SIG-M5 treated with dmso at 0.1 percent for 504 hours (cell line): ENCODE results near the gene ZMIZ1.

ENCODE experiments used
- DNase-seq: peaks from one replicate; lab custom pipeline; 2025; ENCODE audit not compliant: unreplicated experiment; lab: John Stamatoyannopoulos, UW

ZMIZ1 gene

DNA sequence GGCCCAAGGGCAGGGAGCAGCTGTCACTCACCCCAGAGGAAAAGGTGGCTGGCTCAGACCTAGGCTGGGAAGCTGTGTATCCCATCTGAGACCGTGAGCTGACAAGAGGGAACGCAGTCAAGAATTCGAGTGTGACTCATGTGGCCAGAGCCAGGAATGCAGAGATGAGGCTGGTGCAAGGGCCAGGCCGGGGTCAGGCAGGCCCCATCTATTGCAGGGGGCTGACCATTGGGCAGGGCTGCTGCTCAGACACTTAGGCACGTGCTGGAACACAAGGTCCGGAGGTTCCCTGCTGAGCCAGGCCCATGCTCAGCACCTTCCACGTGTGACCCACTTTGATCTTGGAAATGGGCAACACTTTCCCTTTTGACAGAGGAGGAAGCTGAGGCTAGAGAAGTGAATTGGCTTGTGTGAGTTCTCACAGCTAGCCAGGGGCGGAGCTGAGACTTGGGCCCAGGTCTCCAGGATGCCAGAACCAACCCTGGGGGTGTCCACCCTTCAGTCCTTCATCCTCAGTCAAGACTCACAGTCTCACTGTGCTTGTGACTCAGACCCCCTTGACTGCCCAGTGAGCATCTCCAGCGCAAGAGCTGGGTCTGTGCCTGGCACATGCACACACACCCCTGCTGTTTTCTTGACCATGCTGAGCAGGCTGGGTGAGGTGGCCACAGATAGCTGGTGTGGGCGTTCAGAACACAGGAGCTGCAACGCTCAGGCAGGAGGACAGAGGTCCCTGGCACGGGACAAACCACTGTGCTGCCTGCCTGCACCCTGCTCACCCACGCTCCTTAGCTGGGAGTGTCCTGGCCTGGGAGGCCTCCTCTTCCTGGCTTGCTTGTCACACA lies 230.9 kb downstream of the ZMIZ1 start:
- no peak for DNase-seq

GRCh38 chr10:79300711-79301110 lies 231.9 kb downstream of the ZMIZ1 start:
- no peak for DNase-seq

GRCh38 chr10:79301754-79302530 lies 233.2 kb downstream of the ZMIZ1 start:
- no peak for DNase-seq

- no peak for DNase-seq
These were observed 235.1 kb downstream of the ZMIZ1 start for GRCh38 chr10:79303631-79304478.

DNA sequence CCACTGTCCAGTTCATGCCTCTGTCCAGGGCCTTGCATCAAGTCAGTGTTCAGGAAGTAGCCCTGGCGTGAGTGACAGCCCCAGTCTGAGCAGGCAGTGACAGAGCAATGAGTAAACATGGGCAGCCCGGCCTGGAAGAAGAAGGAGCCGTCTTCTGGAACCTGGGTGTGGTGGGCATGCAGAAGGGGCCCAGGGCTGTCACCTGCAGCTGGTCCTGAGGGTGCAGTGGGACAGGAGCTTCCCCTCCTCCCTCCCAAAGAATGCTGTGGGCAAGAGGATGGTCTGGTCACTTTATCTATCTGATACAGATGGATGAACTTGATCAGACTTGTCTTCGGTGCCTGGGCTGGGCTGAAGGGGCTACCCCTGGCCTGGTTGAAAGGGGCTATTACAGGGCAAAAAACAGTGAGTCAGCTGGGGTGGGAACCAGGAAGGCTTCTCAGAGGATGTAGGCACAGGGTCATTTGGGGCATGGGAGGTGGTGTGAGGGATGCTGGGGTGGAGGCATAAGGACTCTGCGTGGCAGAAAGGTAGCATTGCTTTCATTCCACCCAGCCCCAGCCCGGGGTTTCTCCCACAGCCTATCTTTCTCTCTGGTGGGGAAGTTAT lies 235.8 kb downstream of the ZMIZ1 start:
- DNase-seq, result no peak

DNA sequence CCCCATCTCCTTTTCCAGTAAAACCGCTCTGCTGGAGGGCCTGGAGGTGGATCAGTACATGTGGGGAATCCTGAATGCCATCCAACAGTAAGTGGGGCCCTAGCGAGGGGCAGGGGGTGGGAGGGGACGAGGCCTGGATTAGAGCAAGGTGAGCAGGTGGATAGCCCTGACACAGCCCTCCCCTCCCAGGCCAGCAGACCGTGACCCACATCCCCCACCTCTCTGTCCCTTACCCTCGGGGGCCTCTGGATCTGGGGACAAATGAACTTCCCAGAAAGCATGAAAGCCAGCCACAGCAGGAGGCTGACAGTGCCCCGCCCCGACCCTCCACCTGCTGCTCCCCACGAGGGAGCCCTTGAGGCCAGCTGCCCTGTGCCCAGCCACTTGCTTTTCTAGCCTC lies 236.7 kb downstream of the ZMIZ1 start:
- DNase-seq, result no peak

DNA sequence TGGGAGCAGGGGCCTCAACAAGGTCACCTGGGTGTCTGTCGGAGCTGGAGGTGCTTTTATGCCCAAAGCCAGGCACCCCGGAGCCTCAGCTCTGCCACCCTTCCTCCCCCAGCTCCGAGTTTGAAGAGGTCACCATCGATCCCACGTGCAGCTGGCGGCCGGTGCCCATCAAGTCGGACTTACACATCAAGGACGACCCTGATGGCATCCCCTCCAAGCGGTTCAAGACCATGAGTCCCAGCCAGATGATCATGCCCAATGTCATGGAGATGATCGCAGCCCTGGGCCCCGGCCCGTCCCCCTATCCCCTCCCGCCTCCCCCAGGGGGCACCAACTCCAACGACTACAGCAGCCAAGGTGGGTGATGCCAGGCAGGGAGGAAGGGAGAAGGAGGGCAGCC lies 237.2 kb downstream of the ZMIZ1 start:
- no peak for DNase-seq

DNA sequence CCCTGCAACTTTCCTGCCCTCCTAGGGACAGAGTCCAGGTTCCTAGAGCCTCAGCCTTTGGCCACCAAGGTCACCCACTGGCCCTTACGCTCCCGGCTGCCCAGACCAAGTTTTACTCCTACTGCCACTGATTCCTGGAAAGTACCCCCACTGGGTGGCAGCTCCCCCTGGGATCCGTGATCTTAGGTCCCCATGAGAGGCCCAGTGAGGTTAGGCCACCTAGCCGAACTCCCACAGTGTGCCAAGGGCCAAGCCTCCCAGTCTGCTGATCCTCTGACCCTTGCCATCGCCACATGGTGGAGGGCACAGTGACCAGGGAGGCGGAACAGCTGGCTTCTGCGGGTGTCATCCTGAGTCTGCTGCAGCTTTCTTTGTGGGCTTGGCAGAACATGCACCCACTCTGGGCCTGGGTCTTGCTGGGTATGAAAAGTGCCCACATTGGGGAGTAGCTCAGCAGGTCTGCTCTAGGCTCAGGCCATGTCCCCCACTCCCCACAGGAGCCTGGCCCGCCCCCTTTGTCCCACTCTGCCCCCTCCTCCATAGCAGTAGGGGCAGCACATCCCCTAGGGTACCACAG lies 238.0 kb downstream of the ZMIZ1 start:
- DNase-seq, result no peak

GRCh38 chr10:79308016-79308415 lies 239.2 kb downstream of the ZMIZ1 start:
- no peak for DNase-seq

DNA sequence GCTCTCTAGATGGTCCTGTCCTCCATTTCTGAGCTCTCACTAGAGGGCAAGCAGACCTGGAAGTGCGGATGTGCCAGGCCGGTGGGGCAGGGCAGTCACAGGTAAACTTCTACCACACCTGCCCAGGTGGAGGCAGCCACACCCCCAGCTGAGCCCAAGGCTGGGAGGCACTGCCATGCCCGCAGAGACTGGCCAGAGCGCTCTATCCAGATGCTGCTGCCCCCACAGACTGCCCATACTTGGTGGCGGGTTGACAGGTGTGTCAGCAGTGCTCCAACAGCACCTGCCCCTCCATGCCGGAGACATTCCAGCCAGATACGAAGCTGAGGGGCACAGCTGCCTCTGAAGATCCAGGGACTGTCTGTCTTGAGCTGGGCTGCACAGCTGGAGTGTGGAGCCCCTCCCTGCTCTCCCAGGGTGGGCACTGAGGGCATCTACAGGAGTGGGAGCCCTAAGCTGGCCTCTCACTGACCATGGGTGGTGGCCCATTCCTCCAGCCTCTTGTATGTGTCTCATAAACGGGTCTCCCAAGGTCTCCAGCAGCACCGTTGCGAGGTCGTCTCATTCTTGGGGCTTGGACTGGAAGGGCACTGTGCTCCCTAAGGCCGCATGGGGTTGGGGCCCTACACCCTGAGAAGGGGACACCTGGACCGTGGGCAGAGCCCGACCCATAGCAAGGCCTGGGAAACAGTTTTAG lies 240.4 kb downstream of the ZMIZ1 start:
- no peak for DNase-seq

DNA sequence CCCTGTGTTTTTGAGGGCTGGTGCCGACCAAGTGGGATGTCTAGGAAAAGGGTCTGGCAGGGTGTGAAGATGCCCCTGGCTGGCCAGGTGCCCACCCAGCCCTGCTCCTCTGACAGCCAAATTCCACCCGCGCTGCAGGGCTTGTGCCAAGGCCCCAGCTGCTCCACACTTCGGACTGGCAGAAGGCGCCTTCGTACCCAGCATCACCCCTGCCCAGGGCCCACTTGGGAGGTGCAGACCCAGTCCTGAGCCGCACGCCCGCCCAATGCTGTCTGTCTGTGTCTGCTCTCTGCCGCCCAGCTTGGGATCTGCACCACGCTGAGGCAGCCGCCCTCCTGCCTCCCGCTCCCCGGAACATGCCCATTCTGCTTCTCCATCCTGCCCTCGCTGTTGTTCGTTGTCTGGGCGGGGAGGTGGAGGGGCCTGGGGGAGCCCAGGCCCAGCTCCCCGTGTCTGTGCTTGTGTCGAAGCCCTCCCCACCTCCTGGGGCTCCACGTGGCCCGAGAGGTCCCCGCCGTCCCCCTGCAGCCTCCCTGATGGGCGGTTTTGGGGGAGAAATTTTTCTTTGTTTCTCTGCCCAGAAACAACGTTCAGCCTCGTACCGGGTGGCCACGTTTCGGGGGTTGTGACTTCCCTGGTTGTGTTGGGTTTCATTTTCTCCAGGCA lies 241.6 kb downstream of the ZMIZ1 start:
- no peak for DNase-seq

DNA sequence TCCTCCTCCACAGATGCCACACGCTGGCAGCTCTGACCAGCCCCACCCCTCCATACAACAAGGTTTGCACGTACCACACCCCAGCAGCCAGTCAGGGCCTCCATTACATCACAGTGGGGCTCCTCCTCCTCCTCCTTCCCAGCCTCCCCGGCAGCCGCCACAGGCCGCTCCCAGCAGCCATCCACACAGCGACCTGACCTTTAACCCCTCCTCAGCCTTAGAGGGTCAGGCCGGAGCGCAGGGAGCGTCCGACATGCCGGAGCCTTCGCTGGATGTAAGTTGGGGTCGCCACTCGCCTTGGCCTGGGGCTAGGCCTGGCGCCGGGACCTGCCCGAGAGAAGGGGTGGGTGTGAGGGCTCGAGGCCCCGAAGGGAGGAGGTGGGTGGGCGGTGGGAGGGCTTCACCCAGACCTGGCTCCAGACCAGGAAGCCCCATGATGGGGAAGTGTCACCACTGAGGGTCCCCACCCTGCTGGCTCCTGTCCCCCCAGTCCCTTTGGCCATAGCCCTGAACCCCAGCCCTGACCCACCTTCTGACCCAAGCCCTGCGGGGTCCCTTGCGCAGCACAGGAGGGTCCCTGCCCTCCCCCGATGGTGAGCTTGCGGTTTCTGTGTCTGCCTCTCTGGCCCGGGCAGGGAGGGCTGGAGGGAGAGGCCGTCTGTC lies 242.3 kb downstream of the ZMIZ1 start:
- no peak for DNase-seq

- DNase-seq, result no peak
These were observed 243.0 kb downstream of the ZMIZ1 start for GRCh38 chr10:79311581-79312407.

DNA sequence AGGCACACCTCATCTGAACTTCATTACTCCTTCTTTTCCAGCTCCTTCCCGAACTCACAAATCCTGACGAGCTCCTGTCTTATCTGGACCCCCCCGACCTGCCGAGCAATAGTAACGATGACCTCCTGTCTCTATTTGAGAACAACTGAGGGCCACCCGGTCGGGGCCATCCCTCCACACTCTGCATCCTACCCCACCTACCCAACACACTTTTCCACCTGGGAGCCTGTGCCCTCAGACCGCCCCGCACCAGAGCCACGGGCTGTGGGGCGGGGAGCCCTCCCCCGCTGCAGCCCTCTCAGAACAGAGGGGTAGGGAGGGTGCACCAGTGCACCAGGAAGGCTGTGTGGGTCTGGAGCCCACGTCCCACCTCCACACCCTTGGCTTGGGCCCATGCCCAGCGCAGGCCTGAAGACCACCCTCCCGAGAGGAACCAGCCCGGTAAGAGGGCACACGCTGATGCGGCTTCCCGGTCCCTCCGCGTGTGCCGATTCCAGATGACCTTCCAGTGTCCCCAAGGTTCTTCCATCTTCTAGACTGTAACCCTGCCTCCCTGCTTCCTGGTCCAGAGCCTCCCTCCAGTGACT lies 243.9 kb downstream of the ZMIZ1 start:
- no peak for DNase-seq

GRCh38 chr10:79313320-79313719 lies 244.6 kb downstream of the ZMIZ1 start:
- no peak for DNase-seq

GRCh38 chr10:79313911-79314439 lies 245.2 kb downstream of the ZMIZ1 start:
- no peak for DNase-seq

DNA sequence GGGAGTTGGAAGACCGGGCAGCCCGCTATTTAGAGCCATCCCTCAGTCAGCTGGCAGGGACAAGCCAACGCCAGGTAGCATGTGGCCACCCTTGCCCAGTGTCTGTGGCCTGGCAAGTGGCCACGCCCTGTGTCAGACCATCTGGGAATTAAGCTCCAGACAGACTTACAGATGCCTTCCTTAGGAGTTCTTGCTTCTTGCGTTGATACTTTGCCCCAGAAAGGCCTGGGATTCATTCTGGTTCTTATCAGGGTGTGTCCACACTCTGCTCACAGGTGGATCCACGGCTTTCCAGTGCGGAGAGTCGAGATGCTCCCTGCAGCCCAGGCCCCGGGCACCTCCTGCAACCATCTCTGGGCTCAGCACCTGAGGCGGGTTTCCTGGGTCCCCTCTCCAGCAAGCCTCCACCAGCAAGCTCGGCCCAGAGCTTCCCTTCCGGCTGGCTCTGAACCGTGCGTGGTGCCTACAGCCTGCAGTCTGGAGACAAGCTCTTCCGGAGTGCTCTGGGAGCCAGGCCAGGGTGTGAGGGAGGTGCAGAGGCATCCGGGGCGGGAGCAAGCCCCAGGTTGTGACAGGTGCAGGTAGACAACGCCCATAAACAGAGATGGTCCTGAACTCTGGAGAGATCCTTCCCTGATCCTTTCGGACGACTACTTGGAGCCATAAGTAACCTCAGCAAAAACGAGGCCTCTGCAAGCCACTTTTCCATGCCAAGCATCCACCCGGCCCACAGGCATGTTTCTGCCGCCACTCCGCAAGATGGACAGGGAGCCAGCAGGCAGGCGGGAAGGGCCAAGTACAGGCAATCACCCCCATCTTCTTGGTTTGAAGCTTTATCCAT lies 246.2 kb downstream of the ZMIZ1 start:
- DNase-seq, result no peak
